Stimulated activated CD8-positive, alpha-beta memory T cell treated with anti-CD3 and anti-CD28 coated beads, Interleukin-4, amount 100 ng/mL, for 4 hours (primary cell): Measurements from ENCODE around the gene CFAP97D1.

Experiments used
- DNase-seq, 2 donors: peaks; one replicate each; pipeline ENCODE4 v3.0.0-alpha.2; 2020; ENCODE audit warnings: low read depth in 2 of 2, low spot score in 1 of 2

The CFAP97D1 gene

GRCh38 chr17:43780135-43780534, at the start of gene CFAP97D1:
TSS of gene CFAP97D1 (plus strand) at chr17:43780435. CDS start at chr17:43780463, 28 bp downstream.
- no peak for DNase-seq

- no peak for DNase-seq
Observed at GRCh38 chr17:43732958-43733357, 47.3 kb upstream of the CFAP97D1 start.

GRCh38 chr17:43733956-43734355, 46.3 kb upstream of the CFAP97D1 start:
- DNase-seq = no peak

- no peak for DNase-seq
Observed at GRCh38 chr17:43734376-43734775, 45.9 kb upstream of the CFAP97D1 start.

GRCh38 chr17:43736389-43736788, 43.8 kb upstream of the CFAP97D1 start:
- DNase-seq = no peak

GRCh38 chr17:43737722-43738121, 42.5 kb upstream of the CFAP97D1 start:
- no peak for DNase-seq

- no peak for DNase-seq
Observed at GRCh38 chr17:43740541-43740940, 39.7 kb upstream of the CFAP97D1 start.

- no peak for DNase-seq
Observed at GRCh38 chr17:43741636-43742035, 38.6 kb upstream of the CFAP97D1 start.

GRCh38 chr17:43745541-43745940, 34.7 kb upstream of the CFAP97D1 start:
- no peak for DNase-seq

GRCh38 chr17:43750153-43750552, 30.1 kb upstream of the CFAP97D1 start:
- DNase-seq = no peak

GRCh38 chr17:43753493-43754129, 26.6 kb upstream of the CFAP97D1 start:
- no peak for DNase-seq

- DNase-seq = no peak
Observed at GRCh38 chr17:43754947-43755346, 25.3 kb upstream of the CFAP97D1 start.

GRCh38 chr17:43755389-43755875, 24.8 kb upstream of the CFAP97D1 start:
- no peak for DNase-seq

- no peak for DNase-seq
Observed at GRCh38 chr17:43756201-43756600, 24.0 kb upstream of the CFAP97D1 start.

GRCh38 chr17:43757171-43757660, 23.0 kb upstream of the CFAP97D1 start:
- DNase-seq = no peak

GRCh38 chr17:43758086-43758485, 22.1 kb upstream of the CFAP97D1 start:
- DNase-seq = no peak

GRCh38 chr17:43758497-43759174, 21.6 kb upstream of the CFAP97D1 start, which contains the start of gene SOST:
TSS of gene SOST (minus strand) at chr17:43758791. CDS start at chr17:43758741, 50 bp downstream.
- DNase-seq = no peak

GRCh38 chr17:43759836-43760235, 20.4 kb upstream of the CFAP97D1 start:
- no peak for DNase-seq

GRCh38 chr17:43760254-43760852, 19.9 kb upstream of the CFAP97D1 start:
- peak; percentile 71 to 84 for DNase-seq

GRCh38 chr17:43766413-43767052, 13.7 kb upstream of the CFAP97D1 start:
- DNase-seq = peak in 1 of 2 donors; percentile 17

- DNase-seq = no peak
Observed at GRCh38 chr17:43767053-43767712, 13.1 kb upstream of the CFAP97D1 start.
